ENCODE measurements around the gene MUC6. TPM values are rescaled to one million over a fixed set of nuclear protein-coding genes. Genes with fewer than 3 reads are reported as not detected.

Gene MUC6
- total RNA-seq, 1 experiment from 2014 or later = 0.49 TPM

GRCh38 chr11:1026641-1027482 lies 9.7 kb downstream of the MUC6 start:
- no TSS peak for BruUV-seq (replicated peaks)
- no peaks in the 10 kb centered on the region for H3K36me3 ChIP-seq (ENCODE audit: control insufficient read depth, insufficient read depth, low read length)
- POLR2A ChIA-PET = no interaction called here

DNA sequence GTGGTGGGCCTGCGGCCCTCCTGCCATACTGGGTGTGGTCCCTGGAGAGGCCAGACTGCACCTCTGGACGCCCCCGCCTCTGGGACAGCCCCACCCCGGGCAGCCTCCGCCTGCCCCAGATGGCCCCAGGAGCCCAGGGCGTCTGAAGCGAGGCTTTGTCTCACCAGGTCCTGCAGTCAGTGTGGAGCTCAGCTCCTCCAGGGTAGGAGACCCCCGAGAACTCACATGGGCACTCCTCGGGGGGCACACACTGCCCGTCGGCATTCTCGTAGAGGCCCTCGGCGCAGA lies 10.4 kb downstream of the MUC6 start:
- ChIA-PET CTCF (no interaction called here), POLR2A (no interaction called here)
- no peak overlapping the region for H3K4me3 ChIP-seq (ENCODE audit: low read depth in 2 of 2, low read length in 2 of 2)
- intact Hi-C loops (cut with micrococcal nuclease; ENCODE audit: unreplicated experiment) (no loop called here), in situ Hi-C loops (cut with HindIII; ENCODE audit: low pct_unique_long_range_greater_than_20kb, low sequenced_read_pairs) (no loop called here)
- no peak for ATAC-seq
- no peak overlapping the region for H3K27ac ChIP-seq (ENCODE audit: low read length)
- BruUV-seq (replicated peaks) = no TSS peak
- H3K27me3 ChIP-seq (ENCODE audit: control insufficient read depth, insufficient read depth, low read length) = no peaks in the 10 kb centered on the region
- no peaks in the 10 kb centered on the region; the same call in 1 of the 2 replicates for H3K4me1 ChIP-seq (ENCODE audit: control insufficient read depth, insufficient read depth, low read length)
- H3K9me3 ChIP-seq (ENCODE audit: control insufficient read depth, insufficient read depth, low read depth, low read length) = no peaks in the 10 kb centered on the region
- TF ChIP-seq POLR2AphosphoS5 (IDR thresholded peaks at IDR 0.05; ENCODE audit: low read depth, low read length) (no peak; the same call in 1 of the 2 replicates), CTCF (IDR thresholded peaks at IDR 0.05) (no peak), SIN3A (IDR thresholded peaks at IDR 0.05; ENCODE audit: borderline replicate concordance, insufficient read depth, low read depth, low read length) (no peak), TCF7L2 (IDR thresholded peaks at IDR 0.05; ENCODE audit: low read depth, low read length) (no peak)
- TF ChIP-seq, protein P1, sequence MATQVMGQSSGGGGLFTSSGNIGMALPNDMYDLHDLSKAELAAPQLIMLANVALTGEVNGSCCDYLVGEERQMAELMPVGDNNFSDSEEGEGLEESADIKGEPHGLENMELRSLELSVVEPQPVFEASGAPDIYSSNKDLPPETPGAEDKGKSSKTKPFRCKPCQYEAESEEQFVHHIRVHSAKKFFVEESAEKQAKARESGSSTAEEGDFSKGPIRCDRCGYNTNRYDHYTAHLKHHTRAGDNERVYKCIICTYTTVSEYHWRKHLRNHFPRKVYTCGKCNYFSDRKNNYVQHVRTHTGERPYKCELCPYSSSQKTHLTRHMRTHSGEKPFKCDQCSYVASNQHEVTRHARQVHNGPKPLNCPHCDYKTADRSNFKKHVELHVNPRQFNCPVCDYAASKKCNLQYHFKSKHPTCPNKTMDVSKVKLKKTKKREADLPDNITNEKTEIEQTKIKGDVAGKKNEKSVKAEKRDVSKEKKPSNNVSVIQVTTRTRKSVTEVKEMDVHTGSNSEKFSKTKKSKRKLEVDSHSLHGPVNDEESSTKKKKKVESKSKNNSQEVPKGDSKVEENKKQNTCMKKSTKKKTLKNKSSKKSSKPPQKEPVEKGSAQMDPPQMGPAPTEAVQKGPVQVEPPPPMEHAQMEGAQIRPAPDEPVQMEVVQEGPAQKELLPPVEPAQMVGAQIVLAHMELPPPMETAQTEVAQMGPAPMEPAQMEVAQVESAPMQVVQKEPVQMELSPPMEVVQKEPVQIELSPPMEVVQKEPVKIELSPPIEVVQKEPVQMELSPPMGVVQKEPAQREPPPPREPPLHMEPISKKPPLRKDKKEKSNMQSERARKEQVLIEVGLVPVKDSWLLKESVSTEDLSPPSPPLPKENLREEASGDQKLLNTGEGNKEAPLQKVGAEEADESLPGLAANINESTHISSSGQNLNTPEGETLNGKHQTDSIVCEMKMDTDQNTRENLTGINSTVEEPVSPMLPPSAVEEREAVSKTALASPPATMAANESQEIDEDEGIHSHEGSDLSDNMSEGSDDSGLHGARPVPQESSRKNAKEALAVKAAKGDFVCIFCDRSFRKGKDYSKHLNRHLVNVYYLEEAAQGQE (IDR thresholded peaks at IDR 0.05; ENCODE audit: insufficient read depth in 1 of 2, low read depth in 2 of 2, low read length in 1 of 2) = no peak
- H3K36me3 ChIP-seq (ENCODE audit: control insufficient read depth, insufficient read depth, low read length) = no peaks in the 10 kb centered on the region
- no peak for DNase-seq (ENCODE audit: low read depth, low spot score)

More at GRCh38 chr11:1026641-1027482, 9.7 kb downstream of the MUC6 start:
- intact Hi-C loops (cut with micrococcal nuclease; ENCODE audit: unreplicated experiment) (no loop called here), in situ Hi-C loops (cut with HindIII; ENCODE audit: low pct_unique_long_range_greater_than_20kb, low sequenced_read_pairs) (no loop called here)
- DNase-seq (ENCODE audit: low read depth, low spot score) (no peak), ATAC-seq (no peak)
- no peaks in the 10 kb centered on the region for H3K9me3 ChIP-seq (ENCODE audit: control insufficient read depth, insufficient read depth, low read depth, low read length)
- TF ChIP-seq, protein P1 (IDR thresholded peaks at IDR 0.05; ENCODE audit: insufficient read depth in 1 of 2, low read depth in 2 of 2, low read length in 1 of 2) = 0 out of 4 replicates have a peak, but pooled peaks of 1 of the 2 experiments have one; percentile 4
- TF ChIP-seq SIN3A (IDR thresholded peaks at IDR 0.05; ENCODE audit: borderline replicate concordance, insufficient read depth, low read depth, low read length) = no peak
- TF ChIP-seq CTCF (IDR thresholded peaks at IDR 0.05) = no peak
- TF ChIP-seq TCF7L2 (IDR thresholded peaks at IDR 0.05; ENCODE audit: low read depth, low read length) = no peak
- H3K4me1 ChIP-seq (ENCODE audit: control insufficient read depth, insufficient read depth, low read length) = no peaks in the 10 kb centered on the region; the same call in 1 of the 2 replicates
- CTCF ChIA-PET = interaction anchor here (0.6 kb wide), 1 partner anchor 11 kb away, joined by 4 read pairs; no protein-coding TSS in a partner anchor
- no peak overlapping the region for H3K27ac ChIP-seq (ENCODE audit: low read length)
- no peaks in the 10 kb centered on the region for H3K27me3 ChIP-seq (ENCODE audit: control insufficient read depth, insufficient read depth, low read length)
- H3K4me3 ChIP-seq (ENCODE audit: low read depth in 2 of 2, low read length in 2 of 2) = no peak overlapping the region
